IMR-90 (cell line): ENCODE measurements around the gene TYRP1. TPM values are rescaled to one million over a fixed set of nuclear protein-coding genes. Genes with fewer than 3 reads are reported as not detected.

Source experiments
- ATAC-seq: fragments of 200-7000 bp; cut with Tn5 transposase; 2 replicates; pipeline ENCODE4 v1.9.1; 2020; ENCODE audit warnings: low read depth, mild to moderate bottlenecking, moderate library complexity
- BruUV-seq: library from RNA; stranded (reverse); fragments of 400-500 nt; replicated peaks from 2 replicates; lab custom pipeline; 2021; lab: Mats Ljungman, UMichigan
- CTCF ChIA-PET: fragments of 300-600 bp; formaldehyde crosslinking; extraction: SDS; loops from one replicate; lab custom pipeline; 2021; ENCODE audit warnings: antibody characterized with exemption; lab: Yijun Ruan, JAX
- POLR2A ChIA-PET: fragments of 300-600 bp; sonication (Branson Sonifier 250); formaldehyde crosslinking; loops from one replicate; lab custom pipeline; 2022; ENCODE audit warnings: antibody characterized with exemption; ENCODE audit not compliant: unreplicated experiment; lab: Charles Lee
- DNase-seq: peaks from one replicate; pipeline ENCODE4 v3.0.0; 2013
- H2AFZ ChIP-seq: replicated peaks from 2 replicates; pipeline ENCODE3; 2013; ENCODE audit warnings: low read length, mild to moderate bottlenecking; ENCODE audit not compliant: poor library complexity
- H2AK5ac ChIP-seq: 2 replicates; pipeline ENCODE4 v1.6.1; 2013; ENCODE audit warnings: low read depth, low read length, inconsistent platforms
- H2AK9ac ChIP-seq: replicated peaks from 2 replicates; pipeline ENCODE3; 2013; ENCODE audit warnings: mild to moderate bottlenecking, low read depth, low read length, moderate library complexity; ENCODE audit not compliant: poor library complexity
- H2BK120ac ChIP-seq: 2 replicates; pipeline ENCODE4 v1.6.1; 2013; ENCODE audit warnings: low read depth, low read length, inconsistent platforms
- H2BK15ac ChIP-seq: 3 replicates; pipeline ENCODE4 v1.6.1; 2013; ENCODE audit warnings: low read depth, low read length, inconsistent platforms
- H2BK20ac ChIP-seq: 2 replicates; pipeline ENCODE4 v1.6.1; 2013; ENCODE audit warnings: low read depth, mild to moderate bottlenecking, inconsistent platforms, low read length, moderate library complexity
- H2BK5ac ChIP-seq: 2 replicates; pipeline ENCODE4 v1.6.1; 2013; ENCODE audit warnings: mild to moderate bottlenecking, low read depth, low read length, inconsistent platforms; ENCODE audit not compliant: poor library complexity, severe bottlenecking
- H3K14ac ChIP-seq: replicated peaks from 2 replicates; pipeline ENCODE4 v1.6.1; 2013; ENCODE audit warnings: low read depth, low read length, inconsistent platforms
- H3K18ac ChIP-seq: 2 replicates; pipeline ENCODE4 v1.6.1; 2013; ENCODE audit warnings: low read depth, low read length, control low read depth
- H3K23ac ChIP-seq: 2 replicates; pipeline ENCODE4 v1.6.1; 2013; ENCODE audit warnings: low read depth, low read length, inconsistent platforms
- H3K27ac ChIP-seq: 2 replicates; pipeline ENCODE4 v1.5.1; 2013; ENCODE audit warnings: mild to moderate bottlenecking, control low read depth, low read length; ENCODE audit not compliant: insufficient read depth
- H3K27me3 ChIP-seq: 2 replicates; pipeline ENCODE4 v1.6.1; 2013; ENCODE audit warnings: low read length; ENCODE audit not compliant: control insufficient read depth, insufficient read depth
- H3K36me3 ChIP-seq: 2 replicates; pipeline ENCODE4 v1.6.1; 2013; ENCODE audit warnings: low read length, mixed read lengths; ENCODE audit not compliant: control insufficient read depth, insufficient read depth
- H3K4ac ChIP-seq: 2 replicates; pipeline ENCODE4 v1.6.1; 2013; ENCODE audit warnings: low read depth, low read length, inconsistent platforms
- H3K4me1 ChIP-seq: 2 replicates; pipeline ENCODE4 v1.6.1; 2013; ENCODE audit warnings: low read length, mixed read lengths; ENCODE audit not compliant: control insufficient read depth, insufficient read depth
- H3K4me2 ChIP-seq: 2 replicates; pipeline ENCODE4 v1.6.1; 2013; ENCODE audit warnings: low read depth, mild to moderate bottlenecking, control low read depth, low read length, moderate library complexity
- H3K4me3 ChIP-seq: 2 replicates; pipeline ENCODE4 v1.5.1; 2013; ENCODE audit warnings: low read depth, mild to moderate bottlenecking, control low read depth, low read length, moderate library complexity; ENCODE audit not compliant: insufficient read depth
- H3K56ac ChIP-seq: 2 replicates; pipeline ENCODE4 v1.6.1; 2013; ENCODE audit warnings: low read length, inconsistent platforms; ENCODE audit not compliant: insufficient read depth; ENCODE audit errors: extremely low read depth
- H3K79me1 ChIP-seq, 2 experiments: 2 replicates each; pipeline ENCODE4 v1.6.1; 2013; ENCODE audit warnings: low read length in 2 of 2, inconsistent platforms in 1 of 2, low read depth in 1 of 2
- H3K9ac ChIP-seq: 2 replicates; pipeline ENCODE4 v1.6.1; 2013; ENCODE audit warnings: low read depth, low read length, control low read depth
- H3K9me1 ChIP-seq: 2 replicates; pipeline ENCODE4 v1.6.1; 2013; ENCODE audit warnings: low read length, inconsistent platforms; ENCODE audit not compliant: insufficient read depth
- H3K9me3 ChIP-seq: 2 replicates; pipeline ENCODE4 v1.6.1; 2013; ENCODE audit warnings: low read length; ENCODE audit not compliant: control insufficient read depth, insufficient read depth
- H4K20me1 ChIP-seq: 2 replicates; pipeline ENCODE4 v1.6.1; 2013; ENCODE audit warnings: low read length, inconsistent platforms; ENCODE audit not compliant: insufficient read depth
- H4K5ac ChIP-seq: 2 replicates; pipeline ENCODE4 v1.6.1; 2013; ENCODE audit warnings: mild to moderate bottlenecking, low read depth, low read length, control low read depth
- H4K8ac ChIP-seq, 2 experiments: 2 replicates each; pipeline ENCODE4 v1.6.1; 2013; ENCODE audit warnings: low read depth in 2 of 2, low read length in 2 of 2, control low read depth in 1 of 2, inconsistent platforms in 1 of 2
- H4K91ac ChIP-seq: 2 replicates; pipeline ENCODE4 v1.6.1; 2013; ENCODE audit warnings: low read depth, low read length, inconsistent platforms; ENCODE audit not compliant: insufficient read depth
- BHLHE40 ChIP-seq: fragments of 150-350 bp; IDR thresholded peaks from 2 replicates; pipeline ENCODE4 v1.6.1; 2016; ENCODE audit warnings: mild to moderate bottlenecking, low read depth, low read length
- CTCF ChIP-seq: conservative IDR thresholded peaks from 2 replicates; pipeline ENCODE4 v1.5.1; 2012; ENCODE audit warnings: mild to moderate bottlenecking, low read depth, low read length, improper control_type of control experiment
- ELK1 ChIP-seq: fragments of 150-350 bp; IDR thresholded peaks from 2 replicates; pipeline ENCODE4 v1.6.1; 2016; ENCODE audit warnings: low read depth, mild to moderate bottlenecking, low read length, moderate library complexity, borderline replicate concordance
- MXI1 ChIP-seq: IDR thresholded peaks from 2 replicates; pipeline ENCODE4 v1.6.1; 2012; ENCODE audit warnings: low read depth, mild to moderate bottlenecking, low read length, moderate library complexity, borderline replicate concordance
- POLR2A ChIP-seq: IDR thresholded peaks from 2 replicates; pipeline ENCODE4 v1.6.1; 2012; ENCODE audit warnings: mild to moderate bottlenecking, low read depth, low read length
- RCOR1 ChIP-seq: IDR thresholded peaks from 2 replicates; pipeline ENCODE4 v1.6.1; 2012; ENCODE audit warnings: mild to moderate bottlenecking, low read length, improper control_type of control experiment; ENCODE audit not compliant: insufficient replicate concordance
- WGBS, 2 experiments: methylation state at CpG; one replicate each; pipeline versions ENCODE4 v1.1.5 to v1.1.7; 2013; ENCODE audit warnings: missing lambda C conversion rate in 2 of 2; ENCODE audit not compliant: insufficient read length in 1 of 2; ENCODE audit errors: extremely low coverage in 2 of 2; 5-methylcytosine and 5-hydroxymethylcytosine counted together
- dilution Hi-C: fragments of 300-500 bp; cut with HindIII; formaldehyde crosslinking; loops from one replicate; pipeline ENCODE4 v1.14.3; 2018; ENCODE audit warnings: low sequenced_read_pairs; ENCODE audit not compliant: unreplicated experiment
- in situ Hi-C: fragments of 300-500 bp; cut with MboI; formaldehyde crosslinking; loops from 3 replicates; pipeline ENCODE4 v1.14.3; 2019; ENCODE audit warnings: low sequenced_read_pairs, inconsistent platforms, mixed read lengths
- intact Hi-C: fragments of 100-400 bp; cut with micrococcal nuclease; formaldehyde crosslinking; loops from 2 replicates; pipeline ENCODE4 v1.10.0; 2022
- polyA plus RNA-seq, 3 experiments: library from polyadenylated mRNA; depleted of rRNA; stranded (reverse); fragments of >200 nt; gene quantifications; 2 replicates each; pipeline ENCODE4 v1.2.3, GENCODE V29; 2012; ENCODE audit warnings: low replicate concordance in 1 of 3
- total RNA-seq: library from RNA; depleted of rRNA; stranded (reverse); fragments of >200 nt; gene quantifications from 2 replicates; pipeline ENCODE4 v1.2.3, GENCODE V29; 2012

TYRP1 gene
- total and polyA plus RNA-seq, 2 of the 4 experiments (the other 2 are of a cell fraction), result 0.60 to 0.90 TPM

GRCh38 chr9:12698986-12699385, 5.8 kb downstream of the TYRP1 start:
- ChIA-PET CTCF (interaction anchor here (0.7 to 1.0 kb wide), 3 partner anchors 10 to 16 kb away, joined by 3 read pairs; no protein-coding TSS in a partner anchor), POLR2A (no interaction called here)
- Histone ChIP-seq H2BK15ac (no peak overlapping the region), H3K4me1 (peaks cover 3% of the 10 kb centered on the region), H2AFZ (no peak overlapping the region), H3K14ac (no peak overlapping the region), H3K9me1 (no peaks in the 10 kb centered on the region; the same call in 1 of the 2 replicates), H3K18ac (peak overlapping the region; percentile 54; the same call in 1 of the 2 replicates), H3K36me3 (no peaks in the 10 kb centered on the region), H4K20me1 (no peaks in the 10 kb centered on the region), H3K27ac (no peak overlapping the region), H3K4me2 (no peak overlapping the region), H3K9ac (no peak overlapping the region), H3K4me3 (no peak overlapping the region), H2BK20ac (no peak overlapping the region), H2AK9ac (no peak overlapping the region), H4K8ac (no peak overlapping the region), H2BK5ac (no peak overlapping the region), H3K23ac (no peak overlapping the region), H4K5ac (no peak overlapping the region), H3K27me3 (no peaks in the 10 kb centered on the region), H3K56ac (no peak overlapping the region), H3K9me3 (no peaks in the 10 kb centered on the region), H3K4ac (no peak overlapping the region; the same call in 1 of the 2 replicates), H2AK5ac (no peak overlapping the region), H3K79me1 (no peaks in the 10 kb centered on the region), H4K91ac (no peak overlapping the region), H2BK120ac (no peak overlapping the region)
- WGBS, 2 experiments, result no CpG with 5 or more reads among the region's 1 CpG
- no TSS peak for BruUV-seq
- ATAC-seq (no peak), DNase-seq (no peak)
- in situ Hi-C loops (no loop called here), dilution Hi-C loops (no loop called here), intact Hi-C loops (no loop called here)
- TF ChIP-seq CTCF (0 out of 2 replicates have a peak, but pooled peaks have one; percentile 11), RCOR1 (no peak), BHLHE40 (no peak), ELK1 (no peak), POLR2A (no peak), MXI1 (no peak)
